Tibial nerve (tissue), 4 donors: ENCODE results near the gene PRPF6.
A peak's percentile ranks its signal among the peaks of the same experiment; 100 is the strongest.

Source experiments
- CTCF ChIP-seq, 5 experiments: fragments of 200-600 bp in 3 of 5; fragments of 450-650 bp in 2 of 5; sonication (generic) in 3 of 5; IDR thresholded peaks; one replicate each; pipeline ENCODE4 v1.5.1; 2016 to 2019; ENCODE audit warnings: antibody characterized with exemption in 5 of 5, mild to moderate bottlenecking in 3 of 5, moderate library complexity in 2 of 5
- EP300 ChIP-seq, 2 donors: sonication (generic); formaldehyde crosslinking; IDR thresholded peaks; one replicate each; pipeline ENCODE4 v1.6.1; 2017; ENCODE audit warnings: antibody characterized with exemption in 2 of 2, mild to moderate bottlenecking in 1 of 2

GRCh38 chr20:63973636-63974401 lies 7.1 kb upstream of the PRPF6 start:
- peak; percentile 95 to 99 (median 97) for TF ChIP-seq CTCF (IDR thresholded peaks at IDR 0.05)
- TF ChIP-seq EP300 (IDR thresholded peaks at IDR 0.05), result peak in 1 of 2 donors; percentile 24
